Left renal pelvis (tissue), 4 donors: ENCODE results near the gene RBM7. TPM values are rescaled to one million over a fixed set of nuclear protein-coding genes. Genes with fewer than 3 reads are reported as not detected.

Experiments used
- DNase-seq, 4 donors: peaks; one replicate each; pipeline ENCODE4 v3.0.0-alpha.2; 2013; ENCODE audit warnings: low read depth in 4 of 4, low spot score in 3 of 4
- polyA plus RNA-seq, 4 donors: library from polyadenylated mRNA; unstranded; fragments of 120-200 nt; gene quantifications; one replicate each; pipeline ENCODE4 v1.2.1, GENCODE V29; 2013; ENCODE audit not compliant: insufficient read length in 4 of 4

RBM7 gene
- polyA plus RNA-seq, 4 donors, result 44.0 to 62.7 (median 53.5) TPM

GRCh38 chr11:114442536-114442935 lies 42.1 kb downstream of the RBM7 start:
- no peak for DNase-seq

- DNase-seq, result no peak
These were observed 47.0 kb downstream of the RBM7 start for GRCh38 chr11:114447444-114447843.

GRCh38 chr11:114447892-114448291 lies 47.4 kb downstream of the RBM7 start:
- DNase-seq, result no peak

- DNase-seq, result no peak
These were observed 48.5 kb downstream of the RBM7 start for GRCh38 chr11:114448749-114449482.

- DNase-seq, result no peak
These were observed 49.4 kb downstream of the RBM7 start for GRCh38 chr11:114449845-114450244.

GRCh38 chr11:114452399-114452798 lies 51.9 kb downstream of the RBM7 start:
- no peak for DNase-seq

Other genes with a start within 250 kb of the RBM7 start
- gene NNMT, start 104.3 kb upstream of the RBM7 start, polyA plus RNA-seq, result 1 to 10 TPM in 2 of 4 donors, under 1 TPM in 2; 0.27 to 3.0 (median 0.77) TPM
- gene C11orf71, start 155 bp upstream of the RBM7 start, polyA plus RNA-seq, result 10 to 100 TPM in 3 of 4 donors, 1 to 10 TPM in 1; 7.5 to 21.1 (median 16.3) TPM
- 100 to 1,000 TPM; 111 to 129 (median 119) TPM for gene REXO2, start 38.8 kb downstream of the RBM7 start, polyA plus RNA-seq
- gene NXPE1, start 159.2 kb downstream of the RBM7 start, polyA plus RNA-seq, result under 1 TPM in 1 of 4 donors, not detected in 3; 0.09 TPM
- gene NXPE4, start 195.1 kb downstream of the RBM7 start, polyA plus RNA-seq, result under 1 TPM in 2 of 4 donors, not detected in 2; 0.11 to 0.14 TPM